H9 (cell line): ENCODE data around the gene MAD1L1. TPM values are rescaled to one million over a fixed set of nuclear protein-coding genes. Genes with fewer than 3 reads are reported as not detected.

ENCODE experiments used
- DNase-seq: peaks from one replicate; pipeline ENCODE4 v3.0.0-alpha.2; 2017
- H2AFZ ChIP-seq: one replicate; pipeline ENCODE4 v1.6.1; 2013; ENCODE audit warnings: mild to moderate bottlenecking, low read length, control low read depth, moderate library complexity
- H2AK5ac ChIP-seq: 2 replicates; pipeline ENCODE4 v1.6.1; 2013; ENCODE audit warnings: low read length, control low read depth, mixed read lengths; ENCODE audit not compliant: insufficient read length
- H2BK120ac ChIP-seq: one replicate; pipeline ENCODE4 v1.6.1; 2013; ENCODE audit warnings: low read depth, mild to moderate bottlenecking, low read length, control low read depth, inconsistent platforms; ENCODE audit not compliant: poor library complexity, severe bottlenecking
- H2BK12ac ChIP-seq: 2 replicates; pipeline ENCODE4 v1.6.1; 2013; ENCODE audit warnings: low read length, control low read depth, mixed read lengths, low read depth; ENCODE audit not compliant: insufficient read length
- H2BK15ac ChIP-seq: 2 replicates; pipeline ENCODE4 v1.6.1; 2013; ENCODE audit warnings: low read depth, low read length, control low read depth
- H2BK20ac ChIP-seq: one replicate; pipeline ENCODE4 v1.6.1; 2013; ENCODE audit warnings: low read depth, mild to moderate bottlenecking, low read length, control low read depth, inconsistent platforms; ENCODE audit not compliant: poor library complexity, severe bottlenecking
- H2BK5ac ChIP-seq: 2 replicates; pipeline ENCODE4 v1.6.1; 2013; ENCODE audit warnings: low read length, control low read depth, mixed read lengths; ENCODE audit not compliant: insufficient read length
- H3K14ac ChIP-seq: 2 replicates; pipeline ENCODE4 v1.6.1; 2013; ENCODE audit warnings: low read length, control low read depth; ENCODE audit not compliant: insufficient read depth
- H3K18ac ChIP-seq: 2 replicates; pipeline ENCODE4 v1.6.1; 2013; ENCODE audit warnings: low read depth, mild to moderate bottlenecking, mixed read lengths, low read length, control low read depth; ENCODE audit not compliant: insufficient read length
- H3K23ac ChIP-seq: 2 replicates; pipeline ENCODE4 v1.6.1; 2013; ENCODE audit warnings: low read length, control low read depth, mixed read lengths, low read depth; ENCODE audit not compliant: insufficient read length
- H3K23me2 ChIP-seq: 2 replicates; pipeline ENCODE4 v1.6.1; 2013; ENCODE audit warnings: low read depth, mild to moderate bottlenecking, mixed read lengths, low read length, control low read depth; ENCODE audit not compliant: insufficient read length, poor library complexity, severe bottlenecking
- H3K27ac ChIP-seq: 2 replicates; pipeline ENCODE4 v1.5.1; 2013; ENCODE audit warnings: low read length, control low read depth, mixed read lengths, low read depth; ENCODE audit not compliant: insufficient read length
- H3K27me3 ChIP-seq: 2 replicates; pipeline ENCODE4 v1.6.1; 2013; ENCODE audit warnings: low read length, control low read depth, inconsistent platforms; ENCODE audit not compliant: insufficient read depth
- H3K4ac ChIP-seq: 2 replicates; pipeline ENCODE4 v1.6.1; 2013; ENCODE audit warnings: low read depth, mild to moderate bottlenecking, control low read depth, inconsistent platforms, low read length, moderate library complexity
- H3K4me1 ChIP-seq: 2 replicates; pipeline ENCODE4 v1.6.1; 2013; ENCODE audit warnings: low read length, control low read depth, inconsistent platforms; ENCODE audit not compliant: insufficient read depth
- H3K4me2 ChIP-seq: 2 replicates; pipeline ENCODE4 v1.6.1; 2013; ENCODE audit warnings: low read length, control low read depth, mixed read lengths; ENCODE audit not compliant: insufficient read length, insufficient read depth
- H3K56ac ChIP-seq: 2 replicates; pipeline ENCODE4 v1.6.1; 2013; ENCODE audit warnings: low read depth, mild to moderate bottlenecking, mixed read lengths, low read length, control low read depth; ENCODE audit not compliant: insufficient read length
- H3K79me1 ChIP-seq: 2 replicates; pipeline ENCODE4 v1.6.1; 2013; ENCODE audit warnings: low read depth, mild to moderate bottlenecking, moderate library complexity, low read length, control low read depth, inconsistent platforms; ENCODE audit not compliant: insufficient read depth, poor library complexity, severe bottlenecking
- H3K79me2 ChIP-seq: 2 replicates; pipeline ENCODE4 v1.6.1; 2013; ENCODE audit warnings: low read length, control low read depth, inconsistent platforms; ENCODE audit not compliant: insufficient read depth
- H3K9ac ChIP-seq: 2 replicates; pipeline ENCODE4 v1.6.1; 2013; ENCODE audit warnings: low read length, control low read depth, mixed read lengths; ENCODE audit not compliant: insufficient read length; ENCODE audit errors: extremely low read depth
- H3K9me3 ChIP-seq: one replicate; pipeline ENCODE4 v1.6.1; 2013; ENCODE audit warnings: low read depth, low read length, inconsistent platforms; ENCODE audit not compliant: control insufficient read depth
- H3T11ph ChIP-seq: one replicate; pipeline ENCODE4 v1.6.1; 2013; ENCODE audit warnings: mild to moderate bottlenecking, low read length, control low read depth, inconsistent platforms
- H4K20me1 ChIP-seq: one replicate; pipeline ENCODE4 v1.6.1; 2013; ENCODE audit not compliant: control insufficient read depth, insufficient read length, insufficient read depth
- H4K5ac ChIP-seq: 2 replicates; pipeline ENCODE4 v1.6.1; 2013; ENCODE audit warnings: low read depth, mild to moderate bottlenecking, mixed read lengths, low read length, control low read depth; ENCODE audit not compliant: insufficient read length
- H4K8ac ChIP-seq: replicated peaks from 2 replicates; pipeline ENCODE4 v1.6.1; 2013; ENCODE audit warnings: low read length, control low read depth, mixed read lengths, low read depth; ENCODE audit not compliant: insufficient read length
- H4K91ac ChIP-seq: 2 replicates; pipeline ENCODE4 v1.6.1; 2013; ENCODE audit warnings: low read depth, mild to moderate bottlenecking, moderate library complexity, mixed read lengths, low read length, control low read depth; ENCODE audit not compliant: insufficient read length
- H3K27ac Mint-ChIP-seq, 3 experiments: 2 replicates in 2 of 3; 3 replicates in 1 of 3; pipeline ENCODE4 v1.8.0; 2020 to 2021; ENCODE audit warnings: mixed read lengths in 3 of 3, mild to moderate bottlenecking in 1 of 3, moderate library complexity in 1 of 3
- H3K27me3 Mint-ChIP-seq: 2 replicates; pipeline ENCODE4 v1.8.0; 2021; ENCODE audit warnings: low read depth, mild to moderate bottlenecking, moderate library complexity, mixed read lengths
- H3K36me3 Mint-ChIP-seq, 3 experiments: 2 replicates in 2 of 3; 3 replicates in 1 of 3; pipeline ENCODE4 v1.8.0; 2020 to 2021; ENCODE audit warnings: low read depth in 3 of 3, mixed read lengths in 3 of 3; ENCODE audit not compliant: insufficient read depth in 1 of 3
- H3K4me1 Mint-ChIP-seq, 2 experiments: 2 replicates each; pipeline ENCODE4 v1.8.0; 2020; ENCODE audit warnings: mixed read lengths in 2 of 2
- H3K4me3 Mint-ChIP-seq, 2 experiments: 2 replicates in 1 of 2; 3 replicates in 1 of 2; pipeline ENCODE4 v1.8.0; 2020 to 2021; ENCODE audit warnings: mild to moderate bottlenecking in 2 of 2, mixed read lengths in 2 of 2, moderate library complexity in 1 of 2
- H3K9me3 Mint-ChIP-seq, 2 experiments: 2 replicates in 1 of 2; 3 replicates in 1 of 2; pipeline ENCODE4 v1.8.0; 2020; ENCODE audit warnings: mild to moderate bottlenecking in 2 of 2, mixed read lengths in 2 of 2, moderate library complexity in 1 of 2
- CTCF ChIP-seq: fragments of 200-600 bp; sonication (generic); conservative IDR thresholded peaks from 3 replicates; pipeline ENCODE4 v1.8.0; 2021; ENCODE audit warnings: antibody characterized with exemption, mild to moderate bottlenecking
- WGBS: extraction: QIAGEN DNeasy Blood & Tissue Kit; methylation state at CpG from one replicate; pipeline ENCODE4 v1.1.7; 2013; ENCODE audit warnings: missing lambda C conversion rate, low lambda C conversion rate, mixed read lengths; ENCODE audit not compliant: insufficient read length; ENCODE audit errors: extremely low coverage; 5-methylcytosine and 5-hydroxymethylcytosine counted together
- total RNA-seq: library from RNA; stranded (reverse); gene quantifications from 2 replicates; pipeline ENCODE4 v1.2.1, GENCODE V29; 2021

The MAD1L1 gene
- total RNA-seq, 1 experiment from 2014 or later: 39.0 TPM

- Histone ChIP-seq H2BK5ac (no peak overlapping the region), H2BK20ac (no peak overlapping the region), H3K79me2 (no peaks in the 10 kb centered on the region), H3K4me2 (no peak overlapping the region), H3K14ac (no peak overlapping the region), H3K18ac (no peak overlapping the region), H3K23ac (no peak overlapping the region), H3K9me3 (peaks cover 7% of the 10 kb centered on the region), H3K9ac (no peak overlapping the region), H3T11ph (no peak overlapping the region), H2BK120ac (no peak overlapping the region), H2BK12ac (no peak overlapping the region), H3K27me3 (no peaks in the 10 kb centered on the region), H3K79me1 (no peaks in the 10 kb centered on the region), H2AFZ (no peak overlapping the region), H3K23me2 (no peaks in the 10 kb centered on the region), H2BK15ac (no peak overlapping the region), H4K5ac (no peak overlapping the region), H3K27ac (no peak overlapping the region), H2AK5ac (no peak overlapping the region), H3K56ac (no peak overlapping the region), H4K20me1 (no peaks in the 10 kb centered on the region), H3K4me1 (no peaks in the 10 kb centered on the region), H3K4ac (no peak overlapping the region), H4K91ac (no peak overlapping the region), H4K8ac (no peak overlapping the region)
- no CpG with 5 or more reads among the region's 12 CpGs for WGBS
- no peak for TF ChIP-seq CTCF
- Mint-ChIP-seq H3K27ac (no peak overlapping the region), H3K9me3 (peaks cover 27 to 31% of the 10 kb centered on the region in 2 experiments), H3K36me3 (peaks cover 4 to 10% (median 4%) of the 10 kb centered on the region in 3 experiments), H3K4me3 (no peak overlapping the region), H3K4me1 (no peaks in the 10 kb centered on the region), H3K27me3 (peaks cover 22% of the 10 kb centered on the region)
- no peak for DNase-seq
Measured at GRCh38 chr7:1781369-1781768, 451.4 kb downstream of the MAD1L1 start.
